H1 (cell line): Measurements from ENCODE around the gene PREX1. TPM values are rescaled to one million over a fixed set of nuclear protein-coding genes. Genes with fewer than 3 reads are reported as not detected.

ENCODE experiments used
- CTCF ChIA-PET: fragments of 300-600 bp; sonication (Branson Sonifier 250); formaldehyde crosslinking; loops from one replicate; lab custom pipeline; 2021; ENCODE audit not compliant: partially characterized antibody; lab: Charles Lee
- POLR2A ChIA-PET: fragments of 300-600 bp; sonication (Branson Sonifier 250); formaldehyde crosslinking; loops from one replicate; lab custom pipeline; 2021; ENCODE audit warnings: inconsistent platforms; ENCODE audit not compliant: partially characterized antibody; lab: Charles Lee
- DNase-seq, 2 experiments: peaks; one replicate each; pipeline versions ENCODE4 v3.0.0 to v3.0.0-alpha.2; 2010 to 2022; ENCODE audit warnings: low spot score in 2 of 2, low read depth in 1 of 2, mixed read lengths in 1 of 2
- FAIRE-seq: peaks from 2 replicates; lab custom pipeline; 2011; peaks lifted over from hg19 to GRCh38; lab: Jason Lieb, UNC
- H2AFZ ChIP-seq: 2 replicates; pipeline ENCODE4 v1.8.1; 2012; ENCODE audit warnings: low read length, inconsistent platforms
- H2AK5ac ChIP-seq: 2 replicates; pipeline ENCODE4 v1.6.1; 2013; ENCODE audit warnings: low read depth, low read length
- H2BK120ac ChIP-seq: replicated peaks from 2 replicates; pipeline ENCODE3; 2013; ENCODE audit warnings: low read depth, low read length, inconsistent platforms
- H2BK12ac ChIP-seq: 2 replicates; pipeline ENCODE4 v1.6.1; 2013; ENCODE audit warnings: low read depth, low read length
- H2BK15ac ChIP-seq: 2 replicates; pipeline ENCODE4 v1.6.1; 2013; ENCODE audit warnings: low read length
- H2BK20ac ChIP-seq: 2 replicates; pipeline ENCODE4 v1.6.1; 2013; ENCODE audit warnings: low read length
- H2BK5ac ChIP-seq: 2 replicates; pipeline ENCODE4 v1.6.1; 2013; ENCODE audit warnings: low read depth, low read length
- H3K14ac ChIP-seq: 2 replicates; pipeline ENCODE4 v1.6.1; 2013; ENCODE audit warnings: inconsistent platforms; ENCODE audit not compliant: insufficient read length
- H3K18ac ChIP-seq: 2 replicates; pipeline ENCODE4 v1.6.1; 2013; ENCODE audit warnings: low read length; ENCODE audit errors: extremely low read depth
- H3K23ac ChIP-seq: 2 replicates; pipeline ENCODE4 v1.6.1; 2013; ENCODE audit warnings: inconsistent platforms; ENCODE audit not compliant: insufficient read length
- H3K23me2 ChIP-seq: 2 replicates; pipeline ENCODE4 v1.6.1; 2013; ENCODE audit warnings: low read depth, low read length
- H3K27ac ChIP-seq: 2 replicates; pipeline ENCODE4 v1.6.1; 2011; ENCODE audit warnings: low read depth, low read length, inconsistent platforms
- H3K27me3 ChIP-seq, 4 experiments: replicated peaks in 1 of 4; 1 replicate in 1 of 4; 2 replicates in 3 of 4; pipeline versions ENCODE4 v1.6.1 to v1.8.1; 2011 to 2013; ENCODE audit warnings: low read length in 3 of 4, mild to moderate bottlenecking in 3 of 4, inconsistent platforms in 2 of 4, mixed read lengths in 2 of 4, moderate library complexity in 1 of 4; ENCODE audit not compliant: control insufficient read depth in 3 of 4, insufficient read depth in 3 of 4; ENCODE audit errors: extremely low read depth in 1 of 4
- H3K36me3 ChIP-seq, 4 experiments: 2 replicates each; pipeline versions ENCODE4 v1.6.1 to v1.8.1; 2011 to 2013; ENCODE audit warnings: mild to moderate bottlenecking in 4 of 4, low read length in 3 of 4, moderate library complexity in 2 of 4, control low read depth in 1 of 4, inconsistent platforms in 1 of 4; ENCODE audit not compliant: insufficient read depth in 4 of 4, control insufficient read depth in 2 of 4
- H3K4ac ChIP-seq: replicated peaks from 2 replicates; pipeline ENCODE3; 2013; ENCODE audit warnings: low read length, low read depth, mixed read lengths, inconsistent platforms; ENCODE audit not compliant: insufficient read length
- H3K4me1 ChIP-seq, 4 experiments: replicated peaks in 1 of 4; 1 replicate in 1 of 4; 2 replicates in 3 of 4; pipeline versions ENCODE4 v1.6.1 to v1.8.1; 2011 to 2013; ENCODE audit warnings: low read length in 3 of 4, inconsistent platforms in 2 of 4, mixed read lengths in 1 of 4; ENCODE audit not compliant: insufficient read depth in 4 of 4, control insufficient read depth in 3 of 4
- H3K4me2 ChIP-seq, 2 experiments: 2 replicates each; pipeline versions ENCODE4 v1.6.1 to v1.8.1; 2011 to 2013; ENCODE audit warnings: low read depth in 2 of 2, low read length in 2 of 2, control low read depth in 1 of 2, inconsistent platforms in 1 of 2, mild to moderate bottlenecking in 1 of 2; ENCODE audit not compliant: insufficient read depth in 1 of 2
- H3K4me3 ChIP-seq, 4 experiments: fragments of 200-600, 300-600 bp in 1 of 4; sonication (generic), shearing (Covaris generic), sonication (Bioruptor Twin) in 1 of 4; 2 replicates each; pipeline versions ENCODE4 v1.5.1 to v1.8.1; 2011 to 2016; ENCODE audit warnings: low read length in 4 of 4, low read depth in 3 of 4, control low read depth in 2 of 4, inconsistent platforms in 2 of 4, mild to moderate bottlenecking in 2 of 4, mixed read lengths in 1 of 4, moderate library complexity in 1 of 4; ENCODE audit not compliant: insufficient read depth in 2 of 4; ENCODE audit errors: extremely low read depth in 1 of 4
- H3K56ac ChIP-seq: replicated peaks from 2 replicates; pipeline ENCODE3; 2013; ENCODE audit warnings: low read depth, mild to moderate bottlenecking, mixed read lengths, low read length, inconsistent platforms; ENCODE audit not compliant: insufficient read length
- H3K79me1 ChIP-seq: 2 replicates; pipeline ENCODE4 v1.6.1; 2013; ENCODE audit warnings: low read depth, low read length, control low read depth
- H3K79me2 ChIP-seq, 2 experiments: 2 replicates each; pipeline versions ENCODE4 v1.6.1 to v1.8.1; 2012 to 2013; ENCODE audit warnings: low read length in 2 of 2, mild to moderate bottlenecking in 2 of 2, inconsistent platforms in 1 of 2; ENCODE audit not compliant: insufficient read depth in 2 of 2, control insufficient read depth in 1 of 2
- H3K9ac ChIP-seq, 4 experiments: replicated peaks in 1 of 4; 1 replicate in 1 of 4; 2 replicates in 3 of 4; pipeline versions ENCODE4 v1.6.1 to v1.8.1; 2011 to 2013; ENCODE audit warnings: low read depth in 3 of 4, low read length in 3 of 4, control low read depth in 2 of 4, mild to moderate bottlenecking in 2 of 4, moderate library complexity in 2 of 4, inconsistent platforms in 1 of 4; ENCODE audit errors: extremely low read depth in 1 of 4
- H3K9me3 ChIP-seq, 2 experiments: 2 replicates each; pipeline versions ENCODE4 v1.6.1 to v1.8.1; 2012 to 2013; ENCODE audit warnings: mild to moderate bottlenecking in 2 of 2, moderate library complexity in 2 of 2, control low read depth in 1 of 2, inconsistent platforms in 1 of 2, low read depth in 1 of 2, low read length in 1 of 2, mixed read lengths in 1 of 2; ENCODE audit not compliant: insufficient read depth in 2 of 2
- H4K20me1 ChIP-seq, 2 experiments: replicated peaks in 1 of 2; 2 replicates each; pipeline versions ENCODE3 to v1.8.1; 2011 to 2013; ENCODE audit warnings: inconsistent platforms in 2 of 2, low read length in 2 of 2, mild to moderate bottlenecking in 1 of 2; ENCODE audit not compliant: insufficient read depth in 2 of 2, control insufficient read depth in 1 of 2
- H4K5ac ChIP-seq: 2 replicates; pipeline ENCODE4 v1.6.1; 2013; ENCODE audit warnings: low read length, low read depth, mixed read lengths, inconsistent platforms; ENCODE audit not compliant: insufficient read length
- H4K8ac ChIP-seq: 2 replicates; pipeline ENCODE4 v1.8.0; 2013; ENCODE audit warnings: mild to moderate bottlenecking, moderate library complexity, low read length, inconsistent platforms; ENCODE audit not compliant: insufficient read depth; ENCODE audit errors: extremely low read depth
- H4K91ac ChIP-seq: replicated peaks from 2 replicates; pipeline ENCODE3; 2013; ENCODE audit warnings: low read length, mixed read lengths, inconsistent platforms; ENCODE audit not compliant: insufficient read length
- BACH1 ChIP-seq: IDR thresholded peaks from 2 replicates; pipeline ENCODE4 v1.6.1; 2012; ENCODE audit warnings: low read length, improper control_type of control experiment
- CTBP2 ChIP-seq: IDR thresholded peaks from 2 replicates; pipeline ENCODE4 v1.7.0; 2011; ENCODE audit warnings: borderline replicate concordance, mild to moderate bottlenecking, moderate library complexity, mixed read lengths, low read length; ENCODE audit not compliant: insufficient read depth, insufficient read length
- GTF2F1 ChIP-seq: IDR thresholded peaks from 2 replicates; pipeline ENCODE4 v1.6.1; 2012; ENCODE audit warnings: low read depth, low read length, improper control_type of control experiment, borderline replicate concordance
- HDAC2 ChIP-seq, 2 experiments: fragments of 300-600 bp in 1 of 2; sonication (generic) in 1 of 2; IDR thresholded peaks; 2 replicates each; pipeline ENCODE4 v1.6.1; 2011 to 2012; ENCODE audit warnings: low read depth in 2 of 2, low read length in 2 of 2, mild to moderate bottlenecking in 2 of 2, moderate library complexity in 2 of 2, borderline replicate concordance in 1 of 2, inconsistent platforms in 1 of 2
- KDM4A ChIP-seq: IDR thresholded peaks from one replicate; pipeline ENCODE4 v1.7.1; 2012; ENCODE audit warnings: low read depth, mild to moderate bottlenecking, moderate library complexity, low read length, inconsistent platforms; ENCODE audit not compliant: severe bottlenecking
- RAD21 ChIP-seq, 2 experiments: IDR thresholded peaks in 1 of 2; conservative IDR thresholded peaks in 1 of 2; 2 replicates each; pipeline ENCODE4 v1.6.1; 2011; ENCODE audit warnings: low read depth in 2 of 2, low read length in 2 of 2, improper control_type of control experiment in 1 of 2, inconsistent platforms in 1 of 2, mild to moderate bottlenecking in 1 of 2, moderate library complexity in 1 of 2
- SIN3A ChIP-seq, 2 experiments: IDR thresholded peaks in 1 of 2; conservative IDR thresholded peaks in 1 of 2; 2 replicates each; pipeline ENCODE4 v1.6.1; 2011 to 2012; ENCODE audit warnings: low read length in 2 of 2, improper control_type of control experiment in 1 of 2, low read depth in 1 of 2, mild to moderate bottlenecking in 1 of 2
- SIX5 ChIP-seq: IDR thresholded peaks from 2 replicates; pipeline ENCODE4 v1.6.1; 2011; ENCODE audit warnings: mild to moderate bottlenecking, low read depth, low read length
- SP2 ChIP-seq: IDR thresholded peaks from 2 replicates; pipeline ENCODE4 v1.6.1; 2012; ENCODE audit warnings: mild to moderate bottlenecking, low read length, inconsistent platforms
- SP4 ChIP-seq: IDR thresholded peaks from 2 replicates; pipeline ENCODE4 v1.6.1; 2012; ENCODE audit warnings: low read length, inconsistent platforms
- TAF1 ChIP-seq: IDR thresholded peaks from 2 replicates; pipeline ENCODE4 v1.6.1; 2011; ENCODE audit warnings: mild to moderate bottlenecking, low read depth, low read length
- TCF12 ChIP-seq: IDR thresholded peaks from 2 replicates; pipeline ENCODE4 v1.6.1; 2011; ENCODE audit warnings: low read depth, mild to moderate bottlenecking, low read length
- YY1 ChIP-seq: IDR thresholded peaks from 2 replicates; pipeline ENCODE4 v1.6.1; 2011; ENCODE audit warnings: low read depth, mild to moderate bottlenecking, low read length
- ZNF274 ChIP-seq: IDR thresholded peaks from 2 replicates; pipeline ENCODE4 v1.7.0; 2012; ENCODE audit warnings: low read length, borderline replicate concordance; ENCODE audit errors: extremely low read depth
- WGBS, 2 experiments: shearing (Covaris generic) in 1 of 2; methylation state at CpG; one replicate each; pipeline versions ENCODE4 v1.1.6 to v1.1.7; 2013 to 2015; ENCODE audit warnings: low lambda C conversion rate in 2 of 2, mixed read lengths in 2 of 2, inconsistent platforms in 1 of 2, low coverage in 1 of 2, missing lambda C conversion rate in 1 of 2; ENCODE audit not compliant: insufficient replicate concordance in 2 of 2, insufficient coverage in 1 of 2, insufficient read length in 1 of 2; ENCODE audit errors: extremely low coverage in 1 of 2, missing lambda C conversion rate in 1 of 2; 5-methylcytosine and 5-hydroxymethylcytosine counted together
- polyA plus RNA-seq, 7 experiments: library from polyadenylated mRNA; depleted of rRNA in 3 of 7; stranded (reverse) in 5 of 7; unstranded in 2 of 7; fragments of >200 nt in 5 of 7; fragments of 200-250 nt in 2 of 7; gene quantifications; 1 replicate in 5 of 7; 2 replicates in 1 of 7; 4 replicates in 1 of 7; pipeline versions ENCODE4 v1.2.1 to v1.2.3, GENCODE V29; 2011 to 2013; ENCODE audit warnings: missing spikeins in 2 of 7, mixed read lengths in 2 of 7
- total RNA-seq: library from RNA; stranded (reverse); fragmentation: NEBNext Ultra II Directional; extraction: Animal tissue kit (Norgen Biotek cat#: 25700); gene quantifications from 2 replicates; pipeline ENCODE4 v1.2.1, GENCODE V29; 2021

PREX1 gene
- total and polyA plus RNA-seq, 2 of the 8 experiments (the other 6 are each of a cell fraction or from before 2014, with no cell fraction given), result 10.7 to 12.8 TPM

DNA sequence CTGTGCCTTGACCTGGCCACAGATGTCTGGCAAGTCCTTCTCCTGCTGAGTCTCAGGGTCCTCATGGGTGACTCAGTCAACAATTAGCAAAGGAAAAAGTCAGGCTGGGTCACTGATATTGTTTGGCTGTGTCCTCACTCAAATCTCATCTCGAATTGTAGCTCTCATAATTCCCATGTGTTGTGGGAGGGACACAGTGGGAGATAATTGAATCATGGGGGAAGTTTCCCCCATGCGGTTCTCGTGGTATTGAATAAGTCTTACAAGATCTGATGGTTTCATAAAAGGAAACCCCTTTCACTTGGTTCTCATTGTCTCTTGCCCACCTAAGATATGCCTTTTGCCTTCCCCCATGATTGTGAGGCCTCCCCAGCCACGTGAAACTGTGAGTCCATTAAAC, 45.7 kb downstream of the PREX1 start:
- FAIRE-seq, result no peak
- H3K79me1 ChIP-seq, result 0 out of 2 replicates have a peak, but pooled peaks cover 2% of the 10 kb centered on the region
- no peak overlapping the region for H3K4ac ChIP-seq
- no peak overlapping the region for H3K23ac ChIP-seq
- CTCF ChIA-PET, result interaction anchor here (1.4 kb wide), 1 partner anchor 21 kb away, joined by 3 read pairs; no protein-coding TSS in a partner anchor
- WGBS, 2 experiments, result 73% methylated on average over 4 of the region's 4 CpGs; no CpG with 5 or more reads in 1 of the 2 experiments
- no peak overlapping the region for H2BK20ac ChIP-seq
- H3K27me3 ChIP-seq, result no peaks in the 10 kb centered on the region; a peak in 2 of 7 replicates
- POLR2A ChIA-PET, result no interaction called here
- H2AFZ ChIP-seq, result no peak overlapping the region
- peaks cover 4 to 5% of the 10 kb centered on the region in 2 experiments; a peak in 3 of 4 replicates for H3K9me3 ChIP-seq
- H3K36me3 ChIP-seq, result peaks cover 0 to 3% (median 0%) of the 10 kb centered on the region in 4 experiments; a peak in 1 of 8 replicates
- no peak overlapping the region for H2BK15ac ChIP-seq
- H4K5ac ChIP-seq, result no peak overlapping the region
- H3K14ac ChIP-seq, result no peak overlapping the region
- no peak overlapping the region for H2AK5ac ChIP-seq
- no peak overlapping the region for H3K27ac ChIP-seq
- peaks cover 0 to 3% (median 0%) of the 10 kb centered on the region in 4 experiments; a peak in 1 of 7 replicates for H3K4me1 ChIP-seq
- no peak overlapping the region for H2BK12ac ChIP-seq
- DNase-seq, result no peak
- H3K56ac ChIP-seq, result no peak overlapping the region
- H2BK5ac ChIP-seq, result no peak overlapping the region
- H3K18ac ChIP-seq, result no peak overlapping the region
- H3K4me3 ChIP-seq, result no peak overlapping the region
- H4K8ac ChIP-seq, result no peak overlapping the region
- no peaks in the 10 kb centered on the region for H4K20me1 ChIP-seq
- no peak overlapping the region for H4K91ac ChIP-seq
- H3K4me2 ChIP-seq, result no peak overlapping the region
- no peaks in the 10 kb centered on the region for H3K79me2 ChIP-seq
- no peaks in the 10 kb centered on the region for H3K23me2 ChIP-seq
- H2BK120ac ChIP-seq, result no peak overlapping the region
- no peak overlapping the region for H3K9ac ChIP-seq
- TF ChIP-seq SIX5 (no peak), GTF2F1 (no peak), SP2 (no peak), SP4 (no peak), CTBP2 (no peak), RAD21 (IDR thresholded peaks at IDR 0.05 in 1 of 2, conservative IDR thresholded peaks at IDR 0.05 in 1 of 2; ENCODE audit: low read depth in 2 of 2, low read length in 2 of 2) (no peak), SIN3A (conservative IDR thresholded peaks at IDR 0.05 in 1 of 2, IDR thresholded peaks at IDR 0.05 in 1 of 2; ENCODE audit: low read depth in 1 of 2, low read length in 2 of 2) (no peak), HDAC2 (IDR thresholded peaks at IDR 0.05; ENCODE audit: borderline replicate concordance in 1 of 2, low read depth in 2 of 2, low read length in 2 of 2) (no peak), ZNF274 (no peak), BACH1 (no peak), TCF12 (no peak), KDM4A (no peak), YY1 (no peak), TAF1 (no peak)
